K562 (cell line): ENCODE data around the gene PAAF1. TPM values are rescaled to one million over a fixed set of nuclear protein-coding genes. Genes with fewer than 3 reads are reported as not detected.

Experiments used
- ATAC-seq: fragments of 200-7000 bp; cut with Tn5 transposase; 3 replicates; pipeline ENCODE4 v1.9.1; 2020; ENCODE audit warnings: moderate library complexity
- BruUV-seq: library from RNA; stranded (reverse); fragments of 400-500 nt; replicated peaks from 2 replicates; lab custom pipeline; 2021; lab: Mats Ljungman, UMichigan
- CTCF ChIA-PET: fragments of 300-600 bp; formaldehyde crosslinking; extraction: SDS; loops from one replicate; lab custom pipeline; 2021; ENCODE audit warnings: low intra/inter-chr PET ratio; lab: Yijun Ruan, JAX
- POLR2A ChIA-PET: fragments of 300-600, 350-650 bp; sonication (Branson Sonifier 250); formaldehyde crosslinking; extraction: SDS; loops from one replicate; lab custom pipeline; 2021; ENCODE audit warnings: antibody characterized with exemption, inconsistent platforms; lab: Yijun Ruan, JAX
- DNase-seq, 4 experiments: peaks; one replicate each; pipeline versions ENCODE4 v3.0.0 to v3.0.0-alpha.2; 2011 to 2018; ENCODE audit warnings: low spot score in 3 of 4, mixed read lengths in 3 of 4; ENCODE audit errors: extremely low read depth in 1 of 4
- FAIRE-seq: peaks from 2 replicates; lab custom pipeline; 2011; peaks lifted over from hg19 to GRCh38; lab: Jason Lieb, UNC
- H2AFZ ChIP-seq: 2 replicates; pipeline ENCODE4 v1.6.0; 2011; ENCODE audit warnings: low read depth, low read length, control low read depth, inconsistent platforms
- H3K27ac ChIP-seq: fragments of 200-600 bp; 3 replicates; pipeline ENCODE4 v1.8.0; 2011; ENCODE audit warnings: low read depth, mild to moderate bottlenecking, control low read depth, inconsistent platforms, low read length, moderate library complexity, mixed read lengths; ENCODE audit errors: extremely low read depth
- H3K27me3 ChIP-seq, 2 experiments: fragments of 300-600 bp in 1 of 2; 2 replicates in 1 of 2; 3 replicates in 1 of 2; pipeline versions ENCODE4 v1.6.0 to v1.8.0; 2011; ENCODE audit warnings: inconsistent platforms in 2 of 2, low read length in 2 of 2, mild to moderate bottlenecking in 1 of 2, mixed read lengths in 1 of 2, moderate library complexity in 1 of 2; ENCODE audit not compliant: control insufficient read depth in 2 of 2, insufficient read depth in 2 of 2
- H3K36me3 ChIP-seq: fragments of 300-600 bp; 3 replicates; pipeline ENCODE4 v1.8.0; 2011; ENCODE audit warnings: mild to moderate bottlenecking, low read length, inconsistent platforms; ENCODE audit not compliant: control insufficient read depth, insufficient read depth
- H3K4me1 ChIP-seq, 2 experiments: fragments of 200-600 bp in 1 of 2; replicated peaks in 1 of 2; 2 replicates in 1 of 2; 3 replicates in 1 of 2; pipeline versions ENCODE4 v1.5.1 to v1.8.0; 2011; ENCODE audit warnings: inconsistent platforms in 2 of 2, low read length in 2 of 2, mild to moderate bottlenecking in 1 of 2, mixed read lengths in 1 of 2, moderate library complexity in 1 of 2; ENCODE audit not compliant: control insufficient read depth in 2 of 2, insufficient read depth in 2 of 2
- H3K4me2 ChIP-seq: 2 replicates; pipeline ENCODE4 v1.6.1; 2011; ENCODE audit warnings: low read length, control low read depth, inconsistent platforms, mixed read lengths; ENCODE audit not compliant: insufficient read depth
- H3K4me3 ChIP-seq: fragments of 200-600 bp; sonication (generic), shearing (Covaris generic); 2 replicates; pipeline ENCODE4 v1.5.1; 2016; ENCODE audit warnings: control low read depth, inconsistent platforms
- H3K79me2 ChIP-seq: fragments of 200-600 bp; 3 replicates; pipeline ENCODE4 v1.8.0; 2011; ENCODE audit warnings: low read length, inconsistent platforms; ENCODE audit not compliant: control insufficient read depth, insufficient read depth
- H3K9ac ChIP-seq, 2 experiments: 2 replicates each; pipeline versions ENCODE4 v1.6.0 to v1.6.1; 2011; ENCODE audit warnings: low read depth in 2 of 2, low read length in 2 of 2, control low read depth in 1 of 2, inconsistent platforms in 1 of 2, mild to moderate bottlenecking in 1 of 2, mixed read lengths in 1 of 2; ENCODE audit not compliant: insufficient read depth in 1 of 2
- H3K9me1 ChIP-seq: one replicate; pipeline ENCODE4 v1.6.0; 2011; ENCODE audit warnings: inconsistent platforms, mild to moderate bottlenecking, low read length, moderate library complexity; ENCODE audit not compliant: control insufficient read depth, insufficient read depth
- H3K9me3 ChIP-seq: replicated peaks from 2 replicates; pipeline ENCODE4 v1.5.1; 2011; ENCODE audit warnings: low read depth, low read length, inconsistent platforms; ENCODE audit not compliant: control insufficient read depth, insufficient read depth
- H4K20me1 ChIP-seq: replicated peaks from 2 replicates; pipeline ENCODE4 v1.6.1; 2011; ENCODE audit warnings: low read length, inconsistent platforms, mixed read lengths; ENCODE audit not compliant: control insufficient read depth, insufficient read depth
- ARHGAP35 ChIP-seq: fragments of 450-650 bp; IDR thresholded peaks from 2 replicates; pipeline ENCODE4 v1.6.1; 2018; ENCODE audit not compliant: partially characterized antibody
- BRF1 ChIP-seq: IDR thresholded peaks from 3 replicates; pipeline ENCODE4 v1.6.1; 2011; ENCODE audit warnings: borderline replicate concordance, mild to moderate bottlenecking; ENCODE audit not compliant: insufficient read length; ENCODE audit errors: extremely low read depth
- CREBBP ChIP-seq: IDR thresholded peaks from one replicate; pipeline ENCODE4 v1.6.1; 2012; ENCODE audit warnings: low read depth, mild to moderate bottlenecking, control low read depth, inconsistent platforms, low read length
- FIP1L1 ChIP-seq: fragments of 200-400 bp; formaldehyde crosslinking; IDR thresholded peaks from 2 replicates; pipeline ENCODE4 v1.6.1; 2018; ENCODE audit warnings: mild to moderate bottlenecking, low read depth, low read length; ENCODE audit not compliant: poor library complexity, severe bottlenecking
- MEF2A ChIP-seq: IDR thresholded peaks from 2 replicates; pipeline ENCODE4 v1.6.1; 2011; ENCODE audit warnings: low read depth, mild to moderate bottlenecking, low read length, moderate library complexity; ENCODE audit not compliant: control insufficient read depth
- PRDM10 ChIP-seq: fragments of 450-650 bp; IDR thresholded peaks from 2 replicates; pipeline ENCODE4 v1.6.1; 2018; ENCODE audit not compliant: partially characterized antibody
- SIX5 ChIP-seq, 2 experiments: IDR thresholded peaks; 2 replicates each; pipeline ENCODE4 v1.6.1; 2011; ENCODE audit warnings: low read length in 2 of 2, borderline replicate concordance in 1 of 2, low read depth in 1 of 2, mild to moderate bottlenecking in 1 of 2, moderate library complexity in 1 of 2; ENCODE audit not compliant: insufficient read depth in 1 of 2
- TEAD1 ChIP-seq, 2 experiments: fragments of 450-650 bp in 1 of 2; sonication (generic) in 1 of 2; formaldehyde crosslinking; IDR thresholded peaks; 2 replicates each; pipeline versions ENCODE4 v1.4.0 to v1.8.0; 2020 to 2022; ENCODE audit warnings: mild to moderate bottlenecking in 2 of 2, missing genetic modification reagents in 1 of 2
- ZBTB17 ChIP-seq: fragments of 450-650 bp; formaldehyde crosslinking; IDR thresholded peaks from 2 replicates; pipeline ENCODE4 v1.4.0; 2020; ENCODE audit warnings: mild to moderate bottlenecking
- ZNF121 ChIP-seq: sonication (generic); formaldehyde crosslinking; conservative IDR thresholded peaks from 2 replicates; pipeline ENCODE4 v1.8.0; 2022; ENCODE audit warnings: missing genetic modification reagents
- ZNF165 ChIP-seq: fragments of 250-450 bp; sonication (Bioruptor Pico); IDR thresholded peaks from 2 replicates; pipeline ENCODE4 v1.4.0; 2020; ENCODE audit warnings: borderline replicate concordance
- ZNF263 ChIP-seq: sonication (generic); formaldehyde crosslinking; IDR thresholded peaks from 2 replicates; pipeline ENCODE4 v1.8.0; 2022; ENCODE audit warnings: mild to moderate bottlenecking, missing genetic modification reagents, borderline replicate concordance
- ZNF274 ChIP-seq: IDR thresholded peaks from 2 replicates; pipeline ENCODE4 v1.6.1; 2011; ENCODE audit warnings: low read depth, mild to moderate bottlenecking, low read length, moderate library complexity, borderline replicate concordance
- WGBS: fragments of 100-300 bp; shearing (Covaris generic); methylation state at CpG from one replicate; pipeline ENCODE4 v1.1.6; 2016; ENCODE audit warnings: low coverage, mixed read lengths; ENCODE audit not compliant: insufficient coverage; ENCODE audit errors: missing lambda C conversion rate; 5-methylcytosine and 5-hydroxymethylcytosine counted together
- in situ Hi-C: fragments of 300-500 bp; cut with MboI; formaldehyde crosslinking; loops from 4 replicates; pipeline ENCODE4 v1.15.0; 2018; ENCODE audit warnings: inconsistent platforms, mixed read lengths
- intact Hi-C: fragments of 100-400 bp; cut with micrococcal nuclease; formaldehyde crosslinking; loops from 2 replicates; pipeline ENCODE4 v1.14.2; 2022
- polyA plus RNA-seq, 8 experiments: library from polyadenylated mRNA; depleted of rRNA in 4 of 8; stranded (reverse) in 5 of 8; unstranded in 3 of 8; fragments of >200 nt; fragmentation: Nextera tagmentation in 2 of 8; fragmentation: Illumina TruSeq in 1 of 8; extraction: Ambion mirVana in 2 of 8; extraction: Trizol in 1 of 8; gene quantifications; 2 replicates each; pipeline versions ENCODE4 v1.2.1 to v1.2.3, GENCODE V29; 2011 to 2014; ENCODE audit warnings: inconsistent platforms in 1 of 8, missing spikeins in 1 of 8
- total RNA-seq, 7 experiments: library from RNA; depleted of rRNA in 6 of 7; stranded (reverse); fragments of >200 nt in 6 of 7; fragmentation: Illumina TruSeq in 2 of 7; extraction: Trizol in 2 of 7; gene quantifications; 2 replicates each; pipeline versions ENCODE4 v1.2.1 to v1.2.3, GENCODE V29; 2011 to 2021; ENCODE audit warnings: low replicate concordance in 1 of 7

Gene PAAF1
- total and polyA plus RNA-seq, 9 of the 15 experiments (the other 6 are each of a cell fraction or from before 2014, with no cell fraction given): 13.5 to 78.6 (median 23.3) TPM

- WGBS: 48% methylated on average over 8 of the region's 8 CpGs
- intact Hi-C loops (loop anchor here (1.0 to 2.0 kb wide), 5 partner anchors 69 to 485 kb away; no protein-coding TSS in a partner anchor), in situ Hi-C loops (loop anchor here (10.0 kb wide), 1 partner anchor 491 kb away; no protein-coding TSS in a partner anchor)
- Histone ChIP-seq H3K4me3 (no peak overlapping the region), H3K36me3 (no peaks in the 10 kb centered on the region), H3K4me1 (peaks cover 0 to 9% of the 10 kb centered on the region in 2 experiments; a peak in 2 of 5 replicates), H3K9ac (peak overlapping the region in 1 of 2 experiments; percentile 69; a peak in 2 of 4 replicates), H3K27ac (no peak overlapping the region), H3K79me2 (no peaks in the 10 kb centered on the region), H3K4me2 (no peak overlapping the region), H3K27me3 (no peaks in the 10 kb centered on the region; a peak in 1 of 5 replicates), H4K20me1 (no peaks in the 10 kb centered on the region), H3K9me3 (no peaks in the 10 kb centered on the region), H2AFZ (peak overlapping the region; percentile 87; the same call in 1 of the 2 replicates), H3K9me1 (no peaks in the 10 kb centered on the region)
- DNase-seq (no peak), FAIRE-seq (no peak), ATAC-seq (no peak)
- no TSS peak for BruUV-seq
- no peak for TF ChIP-seq CREBBP
- TF ChIP-seq ZBTB17: no peak
- no peak for TF ChIP-seq FIP1L1
- no peak for TF ChIP-seq ZNF165
- no peak for TF ChIP-seq PRDM10
- no peak for TF ChIP-seq TEAD1 (CRISPR knock-in tag; IDR thresholded peaks at IDR 0.05)
- TF ChIP-seq SIX5 (IDR thresholded peaks at IDR 0.05; ENCODE audit: borderline replicate concordance in 1 of 2, insufficient read depth in 1 of 2, low read depth in 1 of 2, low read length in 2 of 2): no peak
- no peak for TF ChIP-seq ZNF274
- no peak for TF ChIP-seq ARHGAP35
- TF ChIP-seq BRF1: no peak
- no peak for TF ChIP-seq ZNF121 (CRISPR knock-in tag)
- TF ChIP-seq ZNF263: peak; percentile 22; the same call in 1 of the 2 replicates
- TF ChIP-seq MEF2A: peak; percentile 87
- CTCF ChIA-PET: interaction anchor here (0.6 to 2.8 kb wide), 5 partner anchors 14 to 486 kb away, joined by 3 to 14 read pairs (median 5); no protein-coding TSS in a partner anchor
- POLR2A ChIA-PET: interaction anchor here (0.6 to 1.1 kb wide), 4 partner anchors 9 to 258 kb away, joined by 3 read pairs; partner anchors contain the start of gene DNAJB13
These were observed 87.1 kb downstream of the PAAF1 start for GRCh38 chr11:73963861-73964260.
